Tibial nerve (tissue), 3 donors: Measurements from ENCODE around the gene CLDN9.

Source experiments
- CTCF ChIP-seq, 5 experiments: fragments of 200-600 bp in 3 of 5; fragments of 450-650 bp in 2 of 5; sonication (generic) in 3 of 5; IDR thresholded peaks; one replicate each; pipeline ENCODE4 v1.5.1; 2016 to 2019; ENCODE audit warnings: antibody characterized with exemption in 5 of 5, mild to moderate bottlenecking in 3 of 5, moderate library complexity in 2 of 5
- POLR2A ChIP-seq, 2 donors: fragments of 450-650 bp; IDR thresholded peaks; one replicate each; pipeline ENCODE4 v1.6.1; 2017; ENCODE audit warnings: antibody characterized with exemption in 2 of 2, mild to moderate bottlenecking in 2 of 2, moderate library complexity in 2 of 2

GRCh38 chr16:3007059-3007956 lies 5.4 kb upstream of the CLDN9 start:
- TF ChIP-seq CTCF (IDR thresholded peaks at IDR 0.05) (no peak), POLR2A (IDR thresholded peaks at IDR 0.05) (no peak)
